ENCODE measurements around the gene OTULIN.

DNA sequence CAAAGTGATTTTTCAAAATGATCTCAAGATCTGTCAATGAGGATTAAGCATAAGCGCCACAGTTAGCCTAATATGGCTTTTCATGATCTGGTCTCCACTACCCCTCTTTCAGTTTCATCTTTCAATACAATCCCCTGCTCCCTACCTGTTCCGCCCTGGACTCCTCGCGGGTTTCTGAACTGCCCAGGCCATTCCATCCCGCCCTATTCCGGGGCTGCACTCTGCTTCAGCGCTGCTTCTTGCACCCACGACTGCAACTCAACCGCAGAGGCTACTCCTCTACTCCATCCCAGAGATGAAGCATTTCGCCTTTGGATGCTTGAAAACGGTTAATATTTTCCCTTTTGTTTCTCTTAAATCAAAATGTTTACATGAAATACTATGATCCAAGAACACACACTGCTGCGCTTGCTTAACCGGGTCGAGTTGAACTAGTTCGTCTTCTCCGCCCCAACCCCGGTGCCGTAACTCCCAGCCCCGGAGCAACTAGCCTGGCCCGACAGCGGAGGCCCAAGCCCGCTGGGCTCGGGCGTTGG lies 716 bp upstream of the OTULIN start:
- TF ChIP-seq, protein P1, sequence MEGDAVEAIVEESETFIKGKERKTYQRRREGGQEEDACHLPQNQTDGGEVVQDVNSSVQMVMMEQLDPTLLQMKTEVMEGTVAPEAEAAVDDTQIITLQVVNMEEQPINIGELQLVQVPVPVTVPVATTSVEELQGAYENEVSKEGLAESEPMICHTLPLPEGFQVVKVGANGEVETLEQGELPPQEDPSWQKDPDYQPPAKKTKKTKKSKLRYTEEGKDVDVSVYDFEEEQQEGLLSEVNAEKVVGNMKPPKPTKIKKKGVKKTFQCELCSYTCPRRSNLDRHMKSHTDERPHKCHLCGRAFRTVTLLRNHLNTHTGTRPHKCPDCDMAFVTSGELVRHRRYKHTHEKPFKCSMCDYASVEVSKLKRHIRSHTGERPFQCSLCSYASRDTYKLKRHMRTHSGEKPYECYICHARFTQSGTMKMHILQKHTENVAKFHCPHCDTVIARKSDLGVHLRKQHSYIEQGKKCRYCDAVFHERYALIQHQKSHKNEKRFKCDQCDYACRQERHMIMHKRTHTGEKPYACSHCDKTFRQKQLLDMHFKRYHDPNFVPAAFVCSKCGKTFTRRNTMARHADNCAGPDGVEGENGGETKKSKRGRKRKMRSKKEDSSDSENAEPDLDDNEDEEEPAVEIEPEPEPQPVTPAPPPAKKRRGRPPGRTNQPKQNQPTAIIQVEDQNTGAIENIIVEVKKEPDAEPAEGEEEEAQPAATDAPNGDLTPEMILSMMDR (IDR thresholded peaks at IDR 0.05; ENCODE audit: low read depth, low read length): no peak
- TF ChIP-seq EZH2phosphoT487 (IDR thresholded peaks at IDR 0.05; ENCODE audit: low read depth): no peak

All from OCI-LY3 (cell line).